Mesothelial cell of epicardium (in vitro differentiated cells): ENCODE data around the gene CFAP99. TPM values are rescaled to one million over a fixed set of nuclear protein-coding genes. Genes with fewer than 3 reads are reported as not detected.
"Not testable (repeated sequence)": the region's sequence is repeated elsewhere in the genome, so short reads cannot be mapped to it uniquely, and the experiment has no call there.

ENCODE experiments used
- DNase-seq, 2 experiments: peaks; one replicate each; pipeline ENCODE4 v3.0.0; 2021; ENCODE audit warnings: low spot score in 2 of 2; ENCODE audit not compliant: unreplicated experiment in 2 of 2
- H3K27ac Mint-ChIP-seq: 2 replicates; pipeline ENCODE4 v1.8.0; 2021; ENCODE audit warnings: mixed read lengths
- H3K27me3 Mint-ChIP-seq: 2 replicates; pipeline ENCODE4 v1.8.0; 2021; ENCODE audit warnings: low read depth, mixed read lengths
- H3K36me3 Mint-ChIP-seq: 2 replicates; pipeline ENCODE4 v1.8.0; 2021; ENCODE audit warnings: mixed read lengths
- H3K4me1 Mint-ChIP-seq: 2 replicates; pipeline ENCODE4 v1.8.0; 2021; ENCODE audit warnings: mixed read lengths
- H3K4me3 Mint-ChIP-seq: 2 replicates; pipeline ENCODE4 v1.8.0; 2021; ENCODE audit warnings: mild to moderate bottlenecking, moderate library complexity, mixed read lengths
- H3K9me3 Mint-ChIP-seq: 2 replicates; pipeline ENCODE4 v1.8.0; 2021; ENCODE audit warnings: mixed read lengths
- CTCF ChIP-seq: fragments of 200-600 bp; sonication (generic); IDR thresholded peaks from one replicate; pipeline ENCODE4 v1.5.0; 2021; ENCODE audit warnings: antibody characterized with exemption; ENCODE audit not compliant: unreplicated experiment
- total RNA-seq: library from RNA; stranded (reverse); gene quantifications from 3 replicates; pipeline ENCODE4 v1.2.1, GENCODE V29; 2021

CFAP99 gene
- total RNA-seq, 1 donor from 2014 or later = not detected

- TF ChIP-seq CTCF = no peak
- Mint-ChIP-seq H3K4me1 (no peaks in the 10 kb centered on the region), H3K9me3 (no peaks in the 10 kb centered on the region), H3K27ac (no peak overlapping the region), H3K4me3 (no peak overlapping the region), H3K36me3 (no peaks in the 10 kb centered on the region), H3K27me3 (peaks cover 34% of the 10 kb centered on the region)
- DNase-seq = no peak
These were observed 6.8 kb downstream of the CFAP99 start for GRCh38 chr4:2425386-2426068.

- no peak for TF ChIP-seq CTCF
- no peaks in the 10 kb centered on the region for H3K4me1 Mint-ChIP-seq
- no peaks in the 10 kb centered on the region for H3K9me3 Mint-ChIP-seq
- DNase-seq = no peak
- H3K27me3 Mint-ChIP-seq = peaks cover 29% of the 10 kb centered on the region
- no peaks in the 10 kb centered on the region for H3K36me3 Mint-ChIP-seq
- no peak overlapping the region for H3K4me3 Mint-ChIP-seq
- H3K27ac Mint-ChIP-seq = no peak overlapping the region
These were observed 7.3 kb downstream of the CFAP99 start for GRCh38 chr4:2426069-2426397.

GRCh38 chr4:2426711-2427275, 8.0 kb downstream of the CFAP99 start:
- H3K36me3 Mint-ChIP-seq = no peaks in the 10 kb centered on the region
- no peak for TF ChIP-seq CTCF
- H3K4me1 Mint-ChIP-seq = no peaks in the 10 kb centered on the region
- peaks cover 21% of the 10 kb centered on the region for H3K27me3 Mint-ChIP-seq
- H3K4me3 Mint-ChIP-seq = no peak overlapping the region
- H3K9me3 Mint-ChIP-seq = no peaks in the 10 kb centered on the region
- H3K27ac Mint-ChIP-seq = no peak overlapping the region
- DNase-seq = no peak

GRCh38 chr4:2427383-2428334, 8.9 kb downstream of the CFAP99 start:
- TF ChIP-seq CTCF = no peak
- Mint-ChIP-seq H3K27ac (no peak overlapping the region), H3K4me3 (no peak overlapping the region), H3K27me3 (peaks cover 12% of the 10 kb centered on the region), H3K36me3 (no peaks in the 10 kb centered on the region), H3K9me3 (no peaks in the 10 kb centered on the region), H3K4me1 (no peaks in the 10 kb centered on the region)
- DNase-seq = no peak

- H3K4me1 Mint-ChIP-seq = no peaks in the 10 kb centered on the region
- TF ChIP-seq CTCF = no peak
- no peak overlapping the region for H3K4me3 Mint-ChIP-seq
- H3K9me3 Mint-ChIP-seq = no peaks in the 10 kb centered on the region
- H3K36me3 Mint-ChIP-seq = no peaks in the 10 kb centered on the region
- no peak overlapping the region for H3K27ac Mint-ChIP-seq
- DNase-seq = no peak
- peaks cover 7% of the 10 kb centered on the region for H3K27me3 Mint-ChIP-seq
These were observed 9.9 kb downstream of the CFAP99 start for GRCh38 chr4:2428496-2429213.

GRCh38 chr4:2429945-2430757, 11.4 kb downstream of the CFAP99 start:
- H3K4me3 Mint-ChIP-seq, DNase-seq, H3K36me3 Mint-ChIP-seq, H3K4me1 Mint-ChIP-seq, H3K27me3 Mint-ChIP-seq, H3K27ac Mint-ChIP-seq, H3K9me3 Mint-ChIP-seq: not testable (repeated sequence)
